WERI-Rb-1 (cell line): ENCODE measurements around the gene LRBA.

Experiments used
- DNase-seq: peaks from one replicate; pipeline ENCODE4 v3.0.0-alpha.2; 2020
- H3K27ac ChIP-seq: fragments of 250-450 bp; sonication (Bioruptor Pico); 2 replicates; pipeline ENCODE4 v1.5.1; 2020; ENCODE audit warnings: mild to moderate bottlenecking, moderate library complexity
- H3K27me3 ChIP-seq: fragments of 250-450 bp; sonication (Bioruptor Pico); 2 replicates; pipeline ENCODE4 v1.5.1; 2021; ENCODE audit warnings: mild to moderate bottlenecking, low read depth, moderate library complexity; ENCODE audit not compliant: insufficient read depth, severe bottlenecking
- H3K36me3 ChIP-seq: fragments of 250-450 bp; sonication (Bioruptor Pico); 2 replicates; pipeline ENCODE4 v1.5.1; 2020; ENCODE audit warnings: mild to moderate bottlenecking, moderate library complexity
- H3K4me3 ChIP-seq: 2 replicates; pipeline ENCODE4 v1.5.1; 2011; ENCODE audit warnings: low read depth, mild to moderate bottlenecking, control low read depth, low read length
- H3K9me3 ChIP-seq: fragments of 250-450 bp; sonication (Bioruptor Pico); 2 replicates; pipeline ENCODE4 v1.5.1; 2021; ENCODE audit warnings: mild to moderate bottlenecking, moderate library complexity; ENCODE audit not compliant: severe bottlenecking
- CTCF ChIP-seq: IDR thresholded peaks from 2 replicates; pipeline ENCODE4 v1.5.1; 2011; ENCODE audit warnings: low read depth, mild to moderate bottlenecking, control low read depth, inconsistent platforms, low read length

LRBA gene

GRCh38 chr4:150609131-150609530, 406.0 kb downstream of the LRBA start:
- no peak for TF ChIP-seq CTCF
- Histone ChIP-seq H3K36me3 (peaks cover 3% of the 10 kb centered on the region; the same call in 1 of the 2 replicates), H3K27ac (no peak overlapping the region), H3K4me3 (no peak overlapping the region), H3K9me3 (no peaks in the 10 kb centered on the region), H3K27me3 (no peaks in the 10 kb centered on the region)
- DNase-seq = no peak

DNA sequence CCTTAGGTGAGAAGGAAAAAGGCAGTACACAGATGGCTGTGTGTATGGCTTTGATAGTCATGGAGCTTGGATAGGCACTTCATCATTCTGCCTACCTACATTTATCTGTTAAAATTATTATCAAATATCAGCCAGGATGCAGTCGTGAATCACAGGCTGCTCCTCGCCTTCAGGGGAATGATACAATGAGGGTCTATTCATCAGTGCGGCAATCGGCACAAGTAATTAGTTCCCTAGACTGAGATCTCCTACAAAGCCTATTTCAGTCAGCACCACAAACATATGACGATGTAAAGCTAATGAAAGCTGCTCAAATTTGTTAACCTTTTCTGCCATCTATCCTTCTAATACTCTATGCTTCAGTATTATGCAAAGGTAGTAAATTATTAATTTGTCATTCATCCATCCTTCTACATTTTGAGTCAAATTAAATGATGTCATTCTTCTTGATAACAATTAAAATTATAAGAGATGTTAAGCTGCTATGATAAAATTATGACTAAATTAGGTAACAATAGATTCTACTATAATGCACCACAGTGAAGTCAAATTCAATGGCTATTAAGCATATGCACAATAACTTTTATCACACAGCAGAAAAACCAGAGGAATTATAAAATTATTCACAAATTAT, 414.2 kb downstream of the LRBA start:
- H3K36me3 ChIP-seq = no peaks in the 10 kb centered on the region
- no peak for TF ChIP-seq CTCF
- no peak overlapping the region for H3K27ac ChIP-seq
- no peaks in the 10 kb centered on the region for H3K27me3 ChIP-seq
- no peak for DNase-seq
- H3K9me3 ChIP-seq = no peaks in the 10 kb centered on the region
- no peak overlapping the region for H3K4me3 ChIP-seq

DNA sequence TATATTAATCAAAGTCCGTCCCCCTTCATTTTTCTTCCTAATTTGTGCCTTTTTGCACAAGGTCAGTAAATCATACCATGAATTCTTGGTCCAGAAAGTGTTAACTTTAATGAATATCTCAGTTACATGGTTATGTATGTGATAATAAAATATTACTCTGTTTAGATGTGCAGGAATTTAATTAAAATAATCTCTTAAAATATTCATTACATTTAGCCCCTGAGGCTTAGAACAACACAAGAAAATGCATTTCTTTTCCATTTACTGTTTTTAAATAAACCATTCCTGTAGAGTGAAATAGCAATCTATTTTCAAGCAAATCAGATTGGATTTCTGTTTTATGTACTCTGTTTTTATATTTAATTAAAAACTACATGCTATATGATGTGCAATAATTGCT, 415.5 kb downstream of the LRBA start:
- Histone ChIP-seq H3K4me3 (no peak overlapping the region), H3K9me3 (no peaks in the 10 kb centered on the region), H3K27me3 (no peaks in the 10 kb centered on the region), H3K27ac (no peak overlapping the region), H3K36me3 (no peaks in the 10 kb centered on the region)
- no peak for TF ChIP-seq CTCF
- no peak for DNase-seq

DNA sequence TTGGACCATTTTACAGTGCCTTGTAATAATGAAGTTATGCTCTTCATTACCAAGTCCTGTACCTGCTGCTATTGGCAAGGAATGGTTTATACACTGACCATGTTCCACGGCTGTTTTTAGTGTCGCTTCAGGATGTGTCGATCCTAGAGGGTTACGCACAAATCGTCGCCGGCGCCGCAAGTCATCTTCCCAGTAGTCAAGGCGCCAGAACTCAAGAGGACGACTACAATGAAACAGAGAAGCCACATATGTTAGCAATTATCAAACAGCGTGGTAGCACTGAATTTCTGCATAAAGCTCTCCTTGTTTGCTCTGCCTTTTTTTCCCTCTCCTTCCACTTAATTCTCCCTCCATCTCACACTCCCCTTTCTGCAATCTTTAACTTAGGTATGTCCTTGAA, 416.2 kb downstream of the LRBA start:
- Histone ChIP-seq H3K4me3 (no peak overlapping the region), H3K9me3 (no peaks in the 10 kb centered on the region), H3K27ac (no peak overlapping the region), H3K27me3 (no peaks in the 10 kb centered on the region), H3K36me3 (no peaks in the 10 kb centered on the region)
- TF ChIP-seq CTCF = no peak
- no peak for DNase-seq

DNA sequence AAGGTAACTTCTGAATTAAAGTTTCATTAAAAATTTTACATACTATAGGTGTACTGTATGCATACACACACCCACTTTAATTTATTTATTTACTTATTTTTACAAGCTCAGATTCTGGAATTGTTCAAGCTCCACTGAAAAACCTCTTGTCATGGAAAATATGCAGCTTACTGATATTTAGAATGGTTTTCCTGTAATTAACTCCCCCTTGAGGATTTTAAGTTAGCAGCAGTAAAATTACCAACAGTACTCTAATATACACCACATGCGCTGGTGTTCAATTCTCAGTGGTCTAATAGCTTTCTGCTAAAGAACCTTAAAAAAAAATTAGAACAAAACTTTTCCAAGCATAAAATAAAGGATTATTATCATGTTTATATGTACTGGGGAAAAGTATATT, 421.1 kb downstream of the LRBA start:
- no peak for DNase-seq
- no peaks in the 10 kb centered on the region for H3K9me3 ChIP-seq
- no peak for TF ChIP-seq CTCF
- no peaks in the 10 kb centered on the region for H3K36me3 ChIP-seq
- H3K27ac ChIP-seq = no peak overlapping the region
- H3K4me3 ChIP-seq = no peak overlapping the region
- no peaks in the 10 kb centered on the region for H3K27me3 ChIP-seq

DNA sequence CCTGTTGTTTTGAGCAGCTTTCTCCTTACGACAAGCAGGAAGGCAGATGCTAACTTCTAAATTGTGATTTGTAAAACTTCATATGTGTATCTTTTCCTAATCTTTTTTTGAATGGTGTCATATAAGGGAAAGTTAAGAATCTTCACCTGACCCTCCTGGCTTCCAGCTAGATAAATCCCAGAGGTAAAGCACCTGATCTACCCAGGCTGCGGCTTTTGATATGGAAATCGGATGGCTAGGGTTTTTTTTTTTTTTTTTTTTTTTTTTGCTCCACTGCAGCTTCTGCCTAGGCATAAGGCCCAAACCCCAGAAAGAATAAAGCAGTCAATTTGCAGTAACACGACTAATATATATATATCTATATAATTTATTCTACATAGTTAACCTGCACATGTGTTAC, 423.2 kb downstream of the LRBA start:
- no peak overlapping the region for H3K4me3 ChIP-seq
- no peaks in the 10 kb centered on the region for H3K27me3 ChIP-seq
- peak overlapping the region; percentile 49 for H3K27ac ChIP-seq
- H3K36me3 ChIP-seq = no peaks in the 10 kb centered on the region
- TF ChIP-seq CTCF = no peak
- no peaks in the 10 kb centered on the region for H3K9me3 ChIP-seq
- DNase-seq = no peak
